Upper lobe of left lung (tissue), 6 donors: ENCODE measurements around the gene GLTP. TPM values are rescaled to one million over a fixed set of nuclear protein-coding genes. Genes with fewer than 3 reads are reported as not detected.
A peak's percentile ranks its signal among the peaks of the same experiment; 100 is the strongest.

ENCODE experiments used
- ATAC-seq, 2 donors: fragments of 200-7000 bp; cut with Tn5 transposase; one replicate each; pipeline ENCODE4 v1.9.1; 2022; ENCODE audit warnings: mild to moderate bottlenecking in 2 of 2, moderate library complexity in 2 of 2; ENCODE audit not compliant: low FRiP score in 2 of 2
- DNase-seq, 2 donors: peaks; one replicate each; pipeline ENCODE4 v3.0.0-alpha.2; 2019 to 2020
- H3K27ac ChIP-seq, 4 donors: fragments of 200-600 bp; sonication (generic); one replicate each; pipeline ENCODE4 v1.5.1; 2016 to 2019
- H3K27me3 ChIP-seq, 4 donors: fragments of 200-600 bp; sonication (generic); one replicate each; pipeline ENCODE4 v1.5.1; 2017 to 2019
- H3K36me3 ChIP-seq, 4 donors: fragments of 200-600 bp; sonication (generic); one replicate each; pipeline ENCODE4 v1.5.1; 2016 to 2019
- H3K4me1 ChIP-seq, 4 donors: fragments of 200-600 bp; sonication (generic); one replicate each; pipeline ENCODE4 v1.5.1; 2018 to 2019
- H3K4me3 ChIP-seq, 4 donors: fragments of 200-600 bp; sonication (generic); one replicate each; pipeline ENCODE4 v1.5.1; 2017 to 2019; ENCODE audit warnings: mild to moderate bottlenecking in 2 of 4, moderate library complexity in 1 of 4
- H3K9me3 ChIP-seq, 4 donors: fragments of 200-600 bp; sonication (generic); one replicate each; pipeline ENCODE4 v1.5.1; 2018 to 2019
- EP300 ChIP-seq, 4 donors: sonication (generic); formaldehyde crosslinking; IDR thresholded peaks; one replicate each; pipeline ENCODE4 v1.5.1; 2017; ENCODE audit warnings: antibody characterized with exemption in 4 of 4, control low read depth in 2 of 4
- POLR2A ChIP-seq, 4 donors: fragments of 450-650 bp; IDR thresholded peaks; one replicate each; pipeline ENCODE4 v1.5.1; 2016 to 2017; ENCODE audit warnings: antibody characterized with exemption in 4 of 4, mild to moderate bottlenecking in 2 of 4
- POLR2AphosphoS5 ChIP-seq, 2 donors: sonication (generic); formaldehyde crosslinking; IDR thresholded peaks; one replicate each; pipeline ENCODE4 v1.5.1; 2017; ENCODE audit warnings: antibody characterized with exemption in 2 of 2
- WGBS, 2 donors: methylation state at CpG; one replicate each; pipeline ENCODE4 v1.1.5; 2017 to 2018; 5-methylcytosine and 5-hydroxymethylcytosine counted together
- total RNA-seq, 6 donors: library from RNA; depleted of rRNA in 4 of 6; stranded (reverse); fragments of >200 nt in 4 of 6; gene quantifications; one replicate each; pipeline versions ENCODE4 v1.1.0 to v1.2.1, GENCODE V29; 2016 to 2021
- TF ChIP-seq, protein P1 (sequence below), 6 experiments: fragments of 450-650 bp in 4 of 6; fragments of 200-600 bp in 2 of 6; sonication (generic) in 2 of 6; IDR thresholded peaks; one replicate each; pipeline ENCODE4 v1.5.1; 2016 to 2019; ENCODE audit warnings: antibody characterized with exemption in 6 of 6
- donor health status: DM: no; HTN: no; CAD: no; lungs with moderate emphysema.
- donor health status: DM: no; HTN: yes; CAD: no; lungs with severe emphysema.

GLTP gene
- total RNA-seq, 6 donors from 2014 or later: 24.7 to 59.7 (median 46.6) TPM

- Histone ChIP-seq H3K27me3 (no peaks in the 10 kb centered on the region), H3K9me3 (no peaks in the 10 kb centered on the region), H3K36me3 (peaks cover 0 to 57% (median 27%) of the 10 kb centered on the region in 4 donors), H3K27ac (no peak overlapping the region), H3K4me3 (no peak overlapping the region), H3K4me1 (peaks cover 6 to 17% (median 13%) of the 10 kb centered on the region in 4 donors)
- DNase-seq (no peak), ATAC-seq (no peak)
- WGBS, 2 donors: 92 to 96% methylated on average over 2 to 3 of the region's 8 CpGs
- TF ChIP-seq, protein P1, sequence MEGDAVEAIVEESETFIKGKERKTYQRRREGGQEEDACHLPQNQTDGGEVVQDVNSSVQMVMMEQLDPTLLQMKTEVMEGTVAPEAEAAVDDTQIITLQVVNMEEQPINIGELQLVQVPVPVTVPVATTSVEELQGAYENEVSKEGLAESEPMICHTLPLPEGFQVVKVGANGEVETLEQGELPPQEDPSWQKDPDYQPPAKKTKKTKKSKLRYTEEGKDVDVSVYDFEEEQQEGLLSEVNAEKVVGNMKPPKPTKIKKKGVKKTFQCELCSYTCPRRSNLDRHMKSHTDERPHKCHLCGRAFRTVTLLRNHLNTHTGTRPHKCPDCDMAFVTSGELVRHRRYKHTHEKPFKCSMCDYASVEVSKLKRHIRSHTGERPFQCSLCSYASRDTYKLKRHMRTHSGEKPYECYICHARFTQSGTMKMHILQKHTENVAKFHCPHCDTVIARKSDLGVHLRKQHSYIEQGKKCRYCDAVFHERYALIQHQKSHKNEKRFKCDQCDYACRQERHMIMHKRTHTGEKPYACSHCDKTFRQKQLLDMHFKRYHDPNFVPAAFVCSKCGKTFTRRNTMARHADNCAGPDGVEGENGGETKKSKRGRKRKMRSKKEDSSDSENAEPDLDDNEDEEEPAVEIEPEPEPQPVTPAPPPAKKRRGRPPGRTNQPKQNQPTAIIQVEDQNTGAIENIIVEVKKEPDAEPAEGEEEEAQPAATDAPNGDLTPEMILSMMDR (IDR thresholded peaks at IDR 0.05): no peak
- TF ChIP-seq EP300 (IDR thresholded peaks at IDR 0.05) (no peak), POLR2A (IDR thresholded peaks at IDR 0.05) (no peak)
Observed at GRCh38 chr12:109926016-109926415, 45.7 kb upstream of the GLTP start.

GRCh38 chr12:109925185-109925840 is 45.0 kb upstream of the GLTP start:
- Histone ChIP-seq H3K4me3 (no peak overlapping the region), H3K27ac (no peak overlapping the region), H3K9me3 (no peaks in the 10 kb centered on the region), H3K36me3 (peaks cover 0 to 57% (median 28%) of the 10 kb centered on the region in 4 donors), H3K4me1 (peaks cover 6 to 14% (median 10%) of the 10 kb centered on the region in 4 donors), H3K27me3 (no peaks in the 10 kb centered on the region)
- ATAC-seq (no peak), DNase-seq (peak in 1 of 2 donors; percentile 52)
- no peak for TF ChIP-seq POLR2A (IDR thresholded peaks at IDR 0.05)
- TF ChIP-seq, protein P1 (IDR thresholded peaks at IDR 0.05): no peak
- no peak for TF ChIP-seq POLR2AphosphoS5 (IDR thresholded peaks at IDR 0.05)
- TF ChIP-seq EP300 (IDR thresholded peaks at IDR 0.05): no peak
- WGBS, 2 donors: 64 to 78% methylated on average over 10 to 18 of the region's 20 CpGs

- TF ChIP-seq POLR2AphosphoS5 (IDR thresholded peaks at IDR 0.05) (no peak), POLR2A (IDR thresholded peaks at IDR 0.05) (no peak), EP300 (IDR thresholded peaks at IDR 0.05) (no peak)
- TF ChIP-seq, protein P1 (IDR thresholded peaks at IDR 0.05): no peak
- Histone ChIP-seq H3K9me3 (no peaks in the 10 kb centered on the region), H3K36me3 (peaks cover 2 to 60% (median 31%) of the 10 kb centered on the region in 4 donors), H3K4me1 (no peaks in the 10 kb centered on the region), H3K27me3 (no peaks in the 10 kb centered on the region), H3K4me3 (no peak overlapping the region), H3K27ac (no peak overlapping the region)
- WGBS, 2 donors: 82 to 88% methylated on average over 14 to 17 of the region's 17 CpGs
- DNase-seq (no peak), ATAC-seq (no peak)
Observed at GRCh38 chr12:109923481-109924245, 43.3 kb upstream of the GLTP start.

GRCh38 chr12:109923038-109923437 is 42.7 kb upstream of the GLTP start:
- H3K4me3 ChIP-seq: no peak overlapping the region
- H3K27me3 ChIP-seq: no peaks in the 10 kb centered on the region
- no peak for DNase-seq
- H3K36me3 ChIP-seq: peaks cover 2 to 65% (median 33%) of the 10 kb centered on the region in 4 donors
- TF ChIP-seq, protein P1 (IDR thresholded peaks at IDR 0.05): no peak
- TF ChIP-seq POLR2A (IDR thresholded peaks at IDR 0.05) (no peak), EP300 (IDR thresholded peaks at IDR 0.05) (no peak), POLR2AphosphoS5 (IDR thresholded peaks at IDR 0.05) (no peak)
- no peaks in the 10 kb centered on the region for H3K4me1 ChIP-seq
- no peak for ATAC-seq
- no peak overlapping the region for H3K27ac ChIP-seq
- 89 to 93% methylated on average over 5 of the region's 5 CpGs for WGBS, 2 donors
- H3K9me3 ChIP-seq: no peaks in the 10 kb centered on the region
